ENCODE results near the gene PPHLN1.

Gene PPHLN1

DNA sequence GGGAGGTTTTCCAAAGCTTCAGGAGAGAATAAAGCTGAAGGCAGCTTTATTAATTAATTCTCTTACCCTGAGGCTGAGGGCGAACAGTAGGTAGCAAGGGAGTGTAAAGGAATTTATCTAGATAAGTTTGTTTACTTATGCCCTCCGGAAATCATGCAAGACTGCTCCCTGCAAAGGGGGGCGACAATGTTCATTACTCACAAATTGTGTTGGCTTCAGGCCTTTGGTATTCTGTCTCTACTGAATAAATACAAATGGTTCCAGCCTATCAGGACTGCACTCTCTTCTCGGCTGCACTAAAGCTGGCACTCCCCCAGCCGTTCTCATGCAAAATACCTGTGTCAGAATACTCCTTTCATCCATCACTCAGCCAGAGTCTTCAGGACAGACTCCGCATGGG, 120.8 kb downstream of the PPHLN1 start:
- DNase-seq (ENCODE audit: low read depth): no peak
- TF ChIP-seq, protein P1, sequence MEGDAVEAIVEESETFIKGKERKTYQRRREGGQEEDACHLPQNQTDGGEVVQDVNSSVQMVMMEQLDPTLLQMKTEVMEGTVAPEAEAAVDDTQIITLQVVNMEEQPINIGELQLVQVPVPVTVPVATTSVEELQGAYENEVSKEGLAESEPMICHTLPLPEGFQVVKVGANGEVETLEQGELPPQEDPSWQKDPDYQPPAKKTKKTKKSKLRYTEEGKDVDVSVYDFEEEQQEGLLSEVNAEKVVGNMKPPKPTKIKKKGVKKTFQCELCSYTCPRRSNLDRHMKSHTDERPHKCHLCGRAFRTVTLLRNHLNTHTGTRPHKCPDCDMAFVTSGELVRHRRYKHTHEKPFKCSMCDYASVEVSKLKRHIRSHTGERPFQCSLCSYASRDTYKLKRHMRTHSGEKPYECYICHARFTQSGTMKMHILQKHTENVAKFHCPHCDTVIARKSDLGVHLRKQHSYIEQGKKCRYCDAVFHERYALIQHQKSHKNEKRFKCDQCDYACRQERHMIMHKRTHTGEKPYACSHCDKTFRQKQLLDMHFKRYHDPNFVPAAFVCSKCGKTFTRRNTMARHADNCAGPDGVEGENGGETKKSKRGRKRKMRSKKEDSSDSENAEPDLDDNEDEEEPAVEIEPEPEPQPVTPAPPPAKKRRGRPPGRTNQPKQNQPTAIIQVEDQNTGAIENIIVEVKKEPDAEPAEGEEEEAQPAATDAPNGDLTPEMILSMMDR (IDR thresholded peaks at IDR 0.05; ENCODE audit: insufficient read depth, low read depth, low read length, missing control alignments): no peak
- no peak overlapping the region for H3K4me3 ChIP-seq (ENCODE audit: low read depth, low read length)

DNA sequence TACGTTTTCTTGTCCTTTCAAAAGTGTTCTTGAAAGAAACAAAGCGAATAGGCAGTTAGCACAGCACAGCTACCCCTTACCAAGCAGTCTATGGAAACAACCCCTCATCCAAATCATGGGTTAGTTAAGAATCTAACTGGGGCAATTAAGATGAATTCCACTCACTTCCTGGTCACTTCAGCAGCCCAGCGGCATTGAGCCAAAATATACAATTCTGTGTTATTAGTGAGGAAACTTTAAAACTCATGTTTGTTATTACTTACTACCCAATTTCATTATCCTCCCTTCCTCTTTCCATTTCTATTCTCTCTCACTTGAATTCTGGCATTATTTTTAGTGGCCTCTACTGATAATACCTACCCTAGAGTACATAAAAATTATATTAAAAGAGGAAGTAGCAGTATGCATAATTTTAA, 121.4 kb downstream of the PPHLN1 start:
- DNase-seq (ENCODE audit: low read depth): no peak
- TF ChIP-seq, protein P1 (IDR thresholded peaks at IDR 0.05; ENCODE audit: insufficient read depth, low read depth, low read length, missing control alignments): no peak
- no peak overlapping the region for H3K4me3 ChIP-seq (ENCODE audit: low read depth, low read length)

DNA sequence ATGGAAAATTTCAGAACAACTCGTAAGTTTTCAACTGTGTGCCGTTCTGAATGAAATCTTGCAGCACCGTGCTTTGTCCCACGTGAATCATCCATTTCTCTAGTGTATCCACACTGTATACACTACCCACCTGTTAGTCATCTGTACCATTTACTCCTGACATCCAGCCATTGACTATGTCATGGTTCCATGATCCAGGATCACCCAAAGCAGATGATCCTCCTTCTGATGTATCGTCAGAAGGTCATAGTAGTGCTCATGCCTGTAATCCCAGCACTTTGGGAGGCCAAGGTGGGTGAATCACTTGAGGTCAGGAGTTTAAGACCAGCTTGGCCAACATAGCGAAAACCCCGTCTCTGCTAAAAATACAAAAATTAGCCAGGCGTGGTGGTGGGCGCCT, 122.9 kb downstream of the PPHLN1 start:
- TF ChIP-seq, protein P1 (IDR thresholded peaks at IDR 0.05; ENCODE audit: insufficient read depth, low read depth, low read length, missing control alignments): no peak
- H3K4me3 ChIP-seq (ENCODE audit: low read depth, low read length): no peak overlapping the region
- DNase-seq (ENCODE audit: low read depth): no peak

DNA sequence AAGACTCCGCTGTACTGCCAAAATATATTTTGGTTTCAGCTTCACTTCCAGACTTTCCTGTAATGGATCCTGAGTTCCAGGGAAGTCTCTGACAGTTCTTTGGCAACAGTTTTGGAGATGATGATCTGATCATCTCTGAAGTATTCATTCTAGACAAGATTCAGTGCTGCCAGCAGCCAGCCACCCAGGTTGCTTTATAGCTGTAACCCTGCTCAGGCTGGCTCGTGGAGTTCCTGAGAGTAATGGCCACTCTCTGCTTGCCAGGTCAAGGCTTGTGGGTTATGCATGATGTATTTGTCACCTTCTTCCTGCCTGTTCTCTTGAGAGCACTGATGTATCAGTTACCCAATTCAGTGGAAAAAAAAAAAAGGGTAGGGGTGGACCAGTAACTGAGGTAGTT, 124.3 kb downstream of the PPHLN1 start:
- TF ChIP-seq, protein P1 (IDR thresholded peaks at IDR 0.05; ENCODE audit: insufficient read depth, low read depth, low read length, missing control alignments): no peak
- no peak for DNase-seq (ENCODE audit: low read depth)

DNA sequence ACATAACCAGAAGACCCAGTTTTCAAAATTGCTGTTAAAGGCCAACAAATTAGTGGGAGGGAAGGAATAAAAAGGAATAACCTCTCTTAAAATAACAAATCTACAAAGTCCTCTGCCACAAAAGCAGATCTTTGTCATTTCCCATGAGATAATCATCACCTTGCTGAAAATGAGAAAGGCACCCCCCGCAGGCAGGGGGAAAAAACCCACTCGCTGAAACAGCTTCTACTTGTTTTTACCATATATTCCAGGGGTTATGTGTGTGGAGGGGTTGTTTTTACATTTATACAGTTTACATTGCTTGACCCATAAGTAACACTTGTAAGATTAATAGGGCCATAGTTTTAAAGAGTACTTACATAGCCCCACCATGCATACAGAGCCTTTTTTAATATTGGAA, 132.6 kb downstream of the PPHLN1 start:
- H3K4me3 ChIP-seq (ENCODE audit: low read depth, low read length): no peak overlapping the region
- DNase-seq (ENCODE audit: low read depth): no peak
- TF ChIP-seq, protein P1 (IDR thresholded peaks at IDR 0.05; ENCODE audit: insufficient read depth, low read depth, low read length, missing control alignments): no peak

More for the DNA sequence above, 124.3 kb downstream of the PPHLN1 start:
- no peak overlapping the region for H3K4me3 ChIP-seq (ENCODE audit: low read depth, low read length)

DNA sequence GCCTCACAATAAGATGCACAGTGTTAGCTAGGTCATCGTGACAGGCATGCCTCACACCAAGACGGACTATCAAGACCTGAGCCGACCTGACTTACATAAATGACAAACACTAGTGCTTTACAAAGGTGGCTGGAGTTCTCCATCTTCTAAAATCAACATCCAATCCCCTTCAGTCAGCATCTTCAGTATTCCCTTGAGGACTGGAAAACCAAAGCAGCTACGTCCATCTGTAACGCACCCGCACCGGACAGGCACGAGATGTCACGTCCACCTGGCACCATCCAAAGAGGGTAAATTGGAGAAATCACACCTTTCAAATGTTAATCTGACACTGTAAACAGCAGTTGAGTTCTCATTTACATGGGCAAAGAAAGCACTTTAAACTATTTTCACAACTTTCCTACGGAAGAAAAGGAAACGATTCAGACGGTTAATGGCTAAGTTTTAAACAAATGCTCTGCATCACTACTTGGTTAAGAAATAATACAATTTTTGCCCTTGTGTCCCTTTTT, 133.4 kb downstream of the PPHLN1 start:
- DNase-seq (ENCODE audit: low read depth): no peak
- H3K4me3 ChIP-seq (ENCODE audit: low read depth, low read length): no peak overlapping the region
- TF ChIP-seq, protein P1 (IDR thresholded peaks at IDR 0.05; ENCODE audit: insufficient read depth, low read depth, low read length, missing control alignments): no peak

DNA sequence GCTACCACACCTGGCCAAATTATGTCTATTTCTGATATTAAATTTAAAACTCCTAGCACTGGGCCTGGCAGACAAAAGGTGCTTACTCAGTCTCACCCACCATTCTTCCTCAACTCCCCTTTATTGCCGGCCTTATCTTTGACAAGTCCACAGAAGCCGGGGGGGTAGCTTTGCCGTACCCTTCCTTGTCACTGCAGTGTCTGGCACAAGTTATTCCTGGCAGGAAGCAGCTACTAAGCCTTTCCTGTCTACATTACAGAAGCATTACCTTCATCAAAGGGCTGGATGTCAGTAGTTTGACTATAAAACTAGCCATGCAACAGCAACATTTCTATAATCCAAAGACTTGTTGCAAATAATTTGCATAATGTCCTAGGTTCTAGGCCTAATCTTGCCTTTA, 136.5 kb downstream of the PPHLN1 start:
- TF ChIP-seq, protein P1 (IDR thresholded peaks at IDR 0.05; ENCODE audit: insufficient read depth, low read depth, low read length, missing control alignments): no peak
- no peak overlapping the region for H3K4me3 ChIP-seq (ENCODE audit: low read depth, low read length)
- no peak for DNase-seq (ENCODE audit: low read depth)

All from GM12865 (cell line).